ENCODE results near the gene PCDHGB5. TPM values are rescaled to one million over a fixed set of nuclear protein-coding genes. Genes with fewer than 3 reads are reported as not detected.
"Not testable (repeated sequence)": the region's sequence is repeated elsewhere in the genome, so short reads cannot be mapped to it uniquely, and the experiment has no call there.

Gene PCDHGB5
- total RNA-seq, 1 experiment from 2014 or later, result 3.2 TPM

DNA sequence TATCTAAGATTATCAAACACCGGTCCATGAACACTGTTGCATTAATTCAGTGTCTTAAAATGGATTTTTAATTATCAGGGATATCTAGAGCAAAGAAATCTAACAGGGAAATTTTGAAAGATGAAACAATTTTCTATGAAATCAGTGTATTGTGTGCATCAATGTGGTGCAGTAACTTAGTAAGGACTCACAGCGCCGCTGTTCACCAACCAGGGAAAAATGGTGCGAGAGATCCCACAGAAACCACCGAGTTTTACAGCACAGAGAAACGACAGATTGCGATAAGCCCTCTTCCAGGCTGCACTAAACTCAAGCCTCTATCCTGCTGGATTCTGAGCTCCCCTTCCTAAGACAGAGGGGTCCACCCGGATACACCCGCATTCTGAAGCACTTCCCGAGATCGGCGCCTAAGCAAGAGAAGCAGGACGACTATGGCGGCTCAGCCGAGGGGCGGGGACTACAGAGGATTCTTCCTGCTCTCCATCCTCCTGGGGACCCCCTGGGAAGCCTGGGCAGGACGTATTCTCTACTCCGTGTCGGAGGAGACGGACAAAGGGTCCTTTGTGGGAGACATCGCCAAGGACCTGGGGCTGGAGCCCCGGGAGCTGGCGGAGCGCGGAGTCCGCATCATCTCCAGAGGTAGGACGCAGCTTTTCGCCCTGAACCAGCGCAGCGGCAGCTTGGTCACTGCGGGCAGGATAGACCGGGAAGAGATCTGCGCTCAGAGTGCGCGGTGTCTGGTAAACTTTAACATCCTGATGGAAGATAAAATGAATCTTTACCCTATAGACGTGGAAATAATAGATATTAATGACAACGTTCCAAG, 15.1 kb upstream of the PCDHGB5 start, which contains the start of gene PCDHGA7:
Gene PCDHGA7 (plus strand): TSS at position 274 of the 826 bp plus-strand sequence. CDS start 158 bp downstream, at position 432.
- peaks cover 4% of the 10 kb centered on the region for H3K36me3 Mint-ChIP-seq (ENCODE audit: insufficient read depth, unreplicated experiment)
- TF ChIP-seq, protein P1, sequence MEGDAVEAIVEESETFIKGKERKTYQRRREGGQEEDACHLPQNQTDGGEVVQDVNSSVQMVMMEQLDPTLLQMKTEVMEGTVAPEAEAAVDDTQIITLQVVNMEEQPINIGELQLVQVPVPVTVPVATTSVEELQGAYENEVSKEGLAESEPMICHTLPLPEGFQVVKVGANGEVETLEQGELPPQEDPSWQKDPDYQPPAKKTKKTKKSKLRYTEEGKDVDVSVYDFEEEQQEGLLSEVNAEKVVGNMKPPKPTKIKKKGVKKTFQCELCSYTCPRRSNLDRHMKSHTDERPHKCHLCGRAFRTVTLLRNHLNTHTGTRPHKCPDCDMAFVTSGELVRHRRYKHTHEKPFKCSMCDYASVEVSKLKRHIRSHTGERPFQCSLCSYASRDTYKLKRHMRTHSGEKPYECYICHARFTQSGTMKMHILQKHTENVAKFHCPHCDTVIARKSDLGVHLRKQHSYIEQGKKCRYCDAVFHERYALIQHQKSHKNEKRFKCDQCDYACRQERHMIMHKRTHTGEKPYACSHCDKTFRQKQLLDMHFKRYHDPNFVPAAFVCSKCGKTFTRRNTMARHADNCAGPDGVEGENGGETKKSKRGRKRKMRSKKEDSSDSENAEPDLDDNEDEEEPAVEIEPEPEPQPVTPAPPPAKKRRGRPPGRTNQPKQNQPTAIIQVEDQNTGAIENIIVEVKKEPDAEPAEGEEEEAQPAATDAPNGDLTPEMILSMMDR (IDR thresholded peaks at IDR 0.05; ENCODE audit: unreplicated experiment), result peak; percentile 18
- ChIA-PET CTCF (interaction anchor here (0.6 to 1.9 kb wide), 22 partner anchors 9 to 234 kb away, joined by 3 to 12 read pairs (median 4); partner anchors contain the start of genes PCDHB11, PCDHGA8, PCDHGC3 and TAF7), POLR2A (interaction anchor here (1.0 to 1.2 kb wide), 3 partner anchors 62 to 178 kb away, joined by 3 to 4 read pairs (median 4); partner anchors contain the start of gene TAF7)
- intact Hi-C loops (cut with micrococcal nuclease), result no loop called here
- H3K4me1 Mint-ChIP-seq (ENCODE audit: insufficient read depth, unreplicated experiment), result no peaks in the 10 kb centered on the region
- TSS peak; percentile 39 for BruUV-seq (replicated peaks)
- H3K27ac Mint-ChIP-seq (ENCODE audit: low read depth, unreplicated experiment), result no peak within 1 kb of the TSS
- DNase-seq (ENCODE audit: unreplicated experiment), result no peak
- H3K27me3 Mint-ChIP-seq (ENCODE audit: insufficient read depth, unreplicated experiment), result no peaks in the 10 kb centered on the region
- no peaks in the 10 kb centered on the region for H3K9me3 Mint-ChIP-seq (ENCODE audit: unreplicated experiment)
- H3K4me3 Mint-ChIP-seq (ENCODE audit: unreplicated experiment), result peak within 1 kb of the TSS; percentile 64

DNA sequence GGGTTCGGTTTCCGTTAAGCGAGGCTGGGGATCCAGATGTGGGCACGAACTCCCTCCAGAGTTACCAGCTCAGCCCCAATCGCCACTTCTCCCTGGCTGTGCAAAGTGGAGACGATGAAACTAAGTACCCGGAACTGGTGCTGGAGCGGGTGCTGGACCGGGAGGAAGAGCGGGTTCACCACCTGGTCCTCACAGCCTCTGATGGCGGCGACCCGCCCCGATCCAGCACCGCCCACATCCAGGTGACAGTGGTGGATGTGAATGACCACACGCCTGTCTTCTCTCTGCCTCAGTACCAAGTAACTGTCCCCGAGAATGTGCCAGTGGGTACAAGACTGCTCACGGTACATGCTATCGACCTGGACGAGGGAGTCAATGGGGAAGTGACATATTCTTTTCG, 14.4 kb upstream of the PCDHGB5 start:
- no peak overlapping the region for H3K4me3 Mint-ChIP-seq (ENCODE audit: unreplicated experiment)
- POLR2A ChIA-PET, result interaction anchor here (1.1 to 1.2 kb wide), 2 partner anchors 141 to 178 kb away, joined by 3 to 4 read pairs; no protein-coding TSS in a partner anchor
- CTCF ChIA-PET, result interaction anchor here (0.6 to 1.9 kb wide), 18 partner anchors 9 to 234 kb away, joined by 3 to 12 read pairs (median 4); partner anchors contain the start of genes PCDHB11, PCDHGA8, PCDHGC3 and TAF7

DNA sequence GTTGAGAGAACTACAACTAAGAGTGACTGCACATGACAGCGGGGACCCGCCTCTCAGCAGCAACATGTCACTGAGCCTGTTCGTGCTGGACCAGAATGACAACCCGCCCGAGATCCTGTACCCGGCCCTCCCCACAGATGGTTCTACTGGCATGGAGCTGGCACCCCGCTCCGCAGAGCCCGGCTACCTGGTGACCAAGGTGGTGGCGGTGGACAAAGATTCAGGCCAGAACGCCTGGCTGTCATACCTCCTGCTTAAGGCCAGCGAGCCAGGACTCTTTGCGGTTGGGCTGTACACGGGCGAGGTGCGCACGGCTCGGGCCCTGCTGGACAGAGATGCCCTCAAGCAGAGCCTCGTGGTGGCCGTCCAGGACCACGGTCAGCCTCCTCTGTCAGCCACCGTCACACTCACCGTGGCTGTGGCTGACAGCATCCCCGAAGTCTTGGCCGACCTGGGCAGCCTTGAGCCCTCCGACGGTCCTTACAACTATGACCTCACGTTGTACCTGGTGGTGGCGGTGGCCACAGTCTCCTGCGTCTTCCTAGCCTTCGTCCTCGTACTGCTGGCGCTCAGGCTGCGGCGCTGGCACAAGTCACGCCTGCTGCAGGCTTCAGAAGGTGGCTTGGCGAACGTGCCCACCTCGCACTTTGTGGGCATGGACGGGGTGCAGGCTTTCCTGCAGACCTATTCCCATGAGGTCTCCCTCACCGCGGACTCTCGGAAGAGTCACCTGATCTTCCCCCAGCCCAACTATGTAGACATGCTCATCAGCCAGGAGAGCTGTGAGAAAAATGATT, 13.1 kb upstream of the PCDHGB5 start:
- Mint-ChIP-seq H3K27me3 (ENCODE audit: insufficient read depth, unreplicated experiment) (no peaks in the 10 kb centered on the region), H3K36me3 (ENCODE audit: insufficient read depth, unreplicated experiment) (peaks cover 4% of the 10 kb centered on the region), H3K9me3 (ENCODE audit: unreplicated experiment) (peaks cover 14% of the 10 kb centered on the region), H3K4me1 (ENCODE audit: insufficient read depth, unreplicated experiment) (no peaks in the 10 kb centered on the region), H3K4me3 (ENCODE audit: unreplicated experiment) (no peak overlapping the region), H3K27ac (ENCODE audit: low read depth, unreplicated experiment) (no peak overlapping the region)
- ChIA-PET CTCF (interaction anchor here (1.1 kb wide), 1 partner anchor 179 kb away, joined by 4 read pairs; no protein-coding TSS in a partner anchor), POLR2A (no interaction called here)
- TF ChIP-seq, protein P1 (IDR thresholded peaks at IDR 0.05; ENCODE audit: unreplicated experiment), result no peak
- intact Hi-C loops (cut with micrococcal nuclease), result no loop called here
- no TSS peak for BruUV-seq (replicated peaks)
- DNase-seq (ENCODE audit: unreplicated experiment), result no peak

More for the DNA sequence above, 14.4 kb upstream of the PCDHGB5 start:
- DNase-seq (ENCODE audit: unreplicated experiment), result no peak
- TF ChIP-seq, protein P1 (IDR thresholded peaks at IDR 0.05; ENCODE audit: unreplicated experiment), result no peak
- no TSS peak for BruUV-seq (replicated peaks)
- Mint-ChIP-seq H3K9me3 (ENCODE audit: unreplicated experiment) (peaks cover 2% of the 10 kb centered on the region), H3K36me3 (ENCODE audit: insufficient read depth, unreplicated experiment) (peaks cover 4% of the 10 kb centered on the region), H3K4me1 (ENCODE audit: insufficient read depth, unreplicated experiment) (no peaks in the 10 kb centered on the region), H3K27ac (ENCODE audit: low read depth, unreplicated experiment) (no peak overlapping the region), H3K27me3 (ENCODE audit: insufficient read depth, unreplicated experiment) (no peaks in the 10 kb centered on the region)
- intact Hi-C loops (cut with micrococcal nuclease), result no loop called here

DNA sequence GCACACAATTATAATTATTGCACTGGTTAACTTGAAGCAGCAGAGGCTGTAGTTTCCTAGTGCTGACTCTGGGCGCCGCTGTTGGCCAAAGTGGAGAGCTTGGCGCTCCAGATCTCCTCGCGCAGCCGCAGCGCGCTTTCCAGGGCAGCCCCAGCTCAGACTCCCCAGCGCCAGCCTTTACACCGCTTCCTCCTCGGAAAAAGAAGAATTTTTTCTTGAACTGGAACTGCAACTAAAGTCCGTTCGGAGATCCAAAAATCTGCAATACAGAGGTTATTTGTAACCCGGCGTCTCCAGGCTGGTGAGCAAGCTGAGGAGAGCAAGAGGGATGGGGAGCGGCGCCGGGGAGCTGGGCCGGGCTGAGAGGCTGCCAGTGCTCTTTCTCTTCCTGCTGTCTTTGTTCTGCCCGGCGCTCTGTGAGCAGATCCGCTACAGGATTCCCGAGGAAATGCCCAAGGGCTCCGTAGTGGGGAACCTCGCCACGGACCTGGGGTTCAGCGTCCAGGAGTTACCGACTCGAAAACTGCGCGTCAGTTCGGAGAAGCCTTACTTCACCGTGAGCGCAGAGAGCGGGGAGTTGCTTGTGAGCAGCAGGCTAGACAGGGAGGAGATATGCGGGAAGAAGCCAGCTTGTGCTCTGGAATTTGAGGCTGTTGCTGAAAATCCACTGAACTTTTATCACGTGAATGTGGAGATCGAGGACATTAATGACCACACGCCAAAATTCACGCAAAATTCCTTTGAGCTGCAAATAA, 10.0 kb upstream of the PCDHGB5 start, which contains the start of gene PCDHGB4:
Gene PCDHGB4 (plus strand): TSS at position 142 of the 755 bp plus-strand sequence. CDS start 187 bp downstream, at position 329.
- peaks cover 20% of the 10 kb centered on the region for H3K9me3 Mint-ChIP-seq (ENCODE audit: unreplicated experiment)
- POLR2A ChIA-PET; DNase-seq (ENCODE audit: unreplicated experiment); H3K4me3 Mint-ChIP-seq (ENCODE audit: unreplicated experiment); BruUV-seq (replicated peaks); H3K36me3 Mint-ChIP-seq (ENCODE audit: insufficient read depth, unreplicated experiment); H3K27me3 Mint-ChIP-seq (ENCODE audit: insufficient read depth, unreplicated experiment); intact Hi-C loops (cut with micrococcal nuclease); H3K4me1 Mint-ChIP-seq (ENCODE audit: insufficient read depth, unreplicated experiment); H3K27ac Mint-ChIP-seq (ENCODE audit: low read depth, unreplicated experiment): not testable (repeated sequence)
- CTCF ChIA-PET, result interaction anchor here (1.0 to 3.3 kb wide), 3 partner anchors 25 to 137 kb away, joined by 3 to 16 read pairs (median 8); partner anchors contain the start of genes PCDHGA10 and TAF7

Measured in MCF 10A (cell line).